ENCODE data around the gene CYP11A1.
"Not testable (repeated sequence)": the region's sequence is repeated elsewhere in the genome, so short reads cannot be mapped to it uniquely, and the experiment has no call there.

Gene CYP11A1

DNA sequence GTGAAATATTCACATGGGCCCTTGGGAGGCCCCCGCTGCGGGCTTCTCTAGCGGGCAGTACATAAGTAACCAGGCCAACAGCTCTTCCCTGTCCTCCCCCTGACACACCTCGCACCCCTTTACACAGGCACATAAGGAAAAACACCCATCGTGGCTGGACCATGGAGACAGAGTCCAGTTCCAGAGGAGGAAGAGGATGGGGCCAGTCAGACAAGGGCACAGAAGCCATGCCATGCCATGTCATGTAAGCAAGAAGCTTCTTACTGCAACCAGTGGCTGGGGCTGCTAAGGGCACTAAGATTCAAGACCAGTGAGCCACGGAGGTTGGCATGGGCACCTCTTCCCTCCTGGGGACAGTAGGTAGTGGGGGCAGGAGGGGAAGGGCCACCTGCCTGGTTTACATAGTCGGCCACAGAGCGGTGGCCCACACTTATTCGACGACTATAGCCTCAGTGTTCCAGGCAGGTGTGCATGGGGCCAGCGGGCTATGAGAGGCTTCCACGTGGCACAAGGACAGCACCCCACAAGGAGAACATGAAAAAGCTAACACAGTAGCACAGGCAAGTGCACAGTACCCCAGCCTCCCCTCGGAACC, 5.7 kb upstream of the CYP11A1 start:
- no peak for DNase-seq

DNA sequence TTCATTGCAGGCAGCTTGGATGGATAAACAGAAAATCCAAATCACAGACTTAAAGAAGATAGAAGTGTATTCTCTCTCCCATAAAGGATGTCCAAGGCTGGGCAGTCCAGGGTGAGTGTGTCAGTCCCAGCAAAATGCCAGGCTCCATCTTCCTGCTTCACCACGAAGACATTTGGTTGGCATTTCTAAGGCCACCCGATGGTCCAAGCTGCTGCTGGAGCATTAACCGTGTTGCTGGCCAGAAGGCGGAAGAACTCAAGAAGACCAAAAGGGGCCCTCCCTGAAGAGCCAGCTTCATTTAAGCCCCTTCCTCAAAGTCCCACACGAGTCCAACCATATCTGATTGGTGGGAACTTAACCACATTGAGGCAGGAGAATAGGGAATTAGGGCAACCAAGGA, 3.0 kb upstream of the CYP11A1 start:
- no peak for DNase-seq

DNA sequence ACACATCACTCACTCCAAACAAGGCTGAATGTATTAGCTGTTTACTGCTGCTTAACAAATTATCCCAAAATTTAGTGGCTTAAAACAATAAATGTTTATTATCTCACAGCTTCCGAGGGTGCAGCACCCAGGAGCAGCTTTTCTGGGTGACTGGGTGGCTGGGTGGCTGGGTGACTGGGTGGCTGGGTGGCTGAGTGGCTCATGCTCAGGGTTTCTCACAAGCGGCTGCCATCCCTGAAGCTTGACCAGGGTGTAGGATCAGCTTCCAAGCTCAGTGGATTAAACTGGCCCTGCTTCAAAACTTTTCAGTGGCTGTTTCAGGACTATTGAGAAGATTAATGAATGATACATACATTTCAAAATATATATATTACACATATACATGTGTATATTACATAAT, 2.3 kb upstream of the CYP11A1 start:
- DNase-seq = no peak

DNA sequence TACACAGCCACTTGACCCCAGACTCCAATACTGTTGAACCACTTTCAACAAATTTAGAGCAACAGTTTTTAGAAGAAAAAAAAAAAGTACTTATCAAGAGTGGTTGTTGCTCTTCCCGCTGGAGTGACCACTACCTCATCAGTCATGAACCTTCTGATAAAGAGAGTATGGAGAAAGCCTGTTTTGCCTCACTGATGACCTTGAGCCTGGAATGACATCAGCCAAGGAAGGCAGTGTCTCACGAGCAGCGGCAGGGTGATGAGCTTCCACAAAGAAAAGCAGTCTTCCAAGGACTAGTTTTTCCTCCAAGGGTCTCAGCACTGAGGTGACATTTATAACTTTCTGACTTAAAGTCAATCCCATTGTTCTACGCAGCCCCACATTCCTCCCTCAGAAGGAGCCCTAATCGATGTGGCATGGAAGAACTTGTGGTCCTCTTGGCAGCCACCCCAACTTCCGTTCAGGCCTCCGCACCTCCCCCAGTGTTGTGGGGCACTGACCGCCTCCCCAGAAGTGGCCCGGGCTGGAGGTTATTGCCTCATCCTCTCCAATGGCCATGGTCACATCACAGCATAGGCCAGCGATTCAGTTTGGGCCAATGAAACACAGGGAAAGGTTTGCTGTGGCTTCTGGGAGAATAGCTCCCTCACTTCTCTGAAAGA, 1.8 kb upstream of the CYP11A1 start:
- no peak for DNase-seq

DNA sequence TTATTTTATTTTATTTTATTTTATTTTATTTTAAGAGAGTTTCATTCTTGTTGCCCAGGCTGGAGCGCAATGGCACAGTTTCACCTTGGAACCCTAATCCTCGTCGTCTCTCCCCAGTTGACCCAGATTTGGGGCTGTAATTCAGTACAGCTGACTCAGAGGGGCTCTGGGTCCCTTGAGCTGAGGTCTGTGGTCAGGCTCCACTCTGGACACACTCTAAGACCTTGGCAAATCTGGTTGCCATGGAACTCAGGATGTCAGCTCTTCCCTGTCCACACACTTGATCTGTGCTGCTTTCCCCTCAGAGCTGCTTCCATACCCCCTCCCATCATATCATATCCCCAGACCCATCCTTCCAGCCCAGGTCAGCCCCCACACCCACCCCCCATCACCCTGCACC, 675 bp upstream of the CYP11A1 start:
- no peak for DNase-seq

DNA sequence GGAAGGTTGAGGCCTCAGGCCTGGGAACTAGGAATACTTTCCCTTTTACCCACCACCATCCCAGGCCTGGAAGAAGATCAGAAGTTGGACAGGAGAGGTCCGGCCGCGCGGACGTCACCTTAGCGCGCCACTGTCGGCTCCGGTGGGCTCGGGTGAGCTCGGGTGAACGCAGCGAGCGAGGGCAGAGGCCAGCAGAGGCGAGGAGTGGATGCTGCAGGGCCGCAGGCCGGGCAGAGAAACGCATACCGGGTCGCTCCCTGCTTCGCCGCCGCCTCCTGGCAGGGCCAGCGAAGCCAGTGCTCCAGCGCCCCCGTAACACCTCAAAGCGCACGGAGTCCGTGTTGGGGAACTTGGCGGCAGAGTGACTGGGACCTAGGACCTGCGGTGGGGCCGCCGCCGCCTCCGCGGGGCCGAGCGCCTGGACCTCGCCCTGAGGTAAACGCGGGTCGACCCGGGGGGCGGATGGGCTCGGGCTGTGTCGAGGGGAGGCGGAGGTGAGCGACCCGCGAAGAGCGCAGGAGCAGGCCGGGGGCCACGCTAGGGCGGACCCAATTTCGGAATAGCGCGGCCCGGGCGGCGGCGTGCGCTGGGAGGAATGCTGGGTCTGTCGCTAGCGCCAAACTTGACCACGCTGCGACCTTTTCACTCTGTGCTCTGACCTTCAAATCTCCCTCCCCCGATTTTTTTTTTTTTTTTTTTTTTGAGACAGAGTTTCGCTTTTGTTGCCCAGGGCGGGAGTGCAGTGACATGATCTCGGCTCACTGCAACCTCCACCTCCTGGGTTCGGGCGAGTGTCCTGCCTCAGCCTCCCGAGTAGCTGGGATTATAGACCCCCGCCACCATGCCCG, 1.6 kb downstream of the CYP11A1 start:
- peak; percentile 89 for DNase-seq

DNA sequence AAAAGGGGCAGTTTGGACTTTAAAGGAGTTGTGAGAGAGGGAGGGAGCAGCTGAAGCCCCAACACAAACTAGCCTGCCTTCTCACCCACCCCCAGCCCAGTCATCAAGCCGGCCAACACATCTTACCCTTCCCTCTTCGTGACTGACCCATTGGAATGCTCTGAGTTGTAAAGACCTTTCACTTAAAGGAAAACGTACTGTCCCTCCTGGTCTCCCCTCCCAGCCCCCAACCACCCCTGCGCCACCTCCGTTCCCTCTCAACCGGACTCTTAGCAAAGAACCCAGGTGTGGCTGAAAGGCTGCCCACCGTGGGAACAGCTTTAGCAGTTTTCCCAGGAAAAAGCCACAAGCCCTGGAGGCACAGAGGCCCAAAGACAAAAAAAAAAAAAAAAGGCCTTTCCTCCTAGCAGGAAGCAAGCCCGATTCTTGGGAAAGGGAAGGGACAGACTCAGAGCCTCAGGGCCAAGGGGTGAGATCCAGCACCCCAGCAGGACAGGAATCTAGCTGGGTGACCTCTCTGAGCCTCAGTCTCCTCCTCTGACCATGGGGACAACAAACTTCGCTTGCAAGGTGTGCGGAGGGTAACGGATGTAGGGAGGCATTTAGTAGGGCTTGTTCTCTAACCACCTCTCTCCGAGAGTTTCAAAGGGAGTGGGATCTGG, 2.4 kb downstream of the CYP11A1 start:
- DNase-seq = peak; percentile 77

DNA sequence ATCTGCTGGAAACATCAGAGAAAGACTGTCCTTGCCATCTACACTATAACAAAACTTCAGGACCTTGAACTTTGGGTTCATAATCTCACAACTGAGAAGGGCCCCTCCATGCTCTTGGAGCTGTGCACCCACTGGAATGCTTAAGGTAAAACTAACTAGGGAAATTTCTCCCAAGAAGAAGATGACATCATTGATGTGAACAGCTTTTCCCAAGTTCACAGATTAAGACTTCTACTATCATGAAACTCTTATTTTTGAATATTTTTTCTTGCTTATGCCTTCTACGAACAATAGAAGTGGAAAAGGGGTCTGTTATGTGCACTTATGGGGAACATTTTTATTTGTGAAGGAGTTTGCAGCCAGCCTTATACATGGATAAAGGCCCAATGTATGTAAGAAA, 5.0 kb downstream of the CYP11A1 start:
- DNase-seq = no peak

DNA sequence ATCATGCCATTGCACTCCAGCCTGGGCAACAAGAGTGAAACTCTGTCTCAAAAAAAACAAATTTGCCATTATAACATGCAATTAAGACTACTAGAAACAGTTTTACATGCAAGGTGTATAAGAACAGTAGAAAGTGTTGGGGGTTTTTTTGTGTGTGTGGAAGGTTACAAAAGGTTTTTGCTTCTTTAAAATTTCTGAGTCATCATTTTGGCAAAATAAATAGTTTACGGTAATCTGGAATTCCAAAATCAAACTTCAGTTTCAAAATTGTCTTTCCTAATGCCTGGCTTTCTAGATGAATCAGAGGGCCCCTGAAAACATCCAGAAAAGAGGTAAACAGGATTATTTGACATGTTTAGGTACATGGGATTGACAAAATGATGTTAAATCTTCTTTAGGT, 6.6 kb downstream of the CYP11A1 start:
- not testable (repeated sequence) for DNase-seq

DNA sequence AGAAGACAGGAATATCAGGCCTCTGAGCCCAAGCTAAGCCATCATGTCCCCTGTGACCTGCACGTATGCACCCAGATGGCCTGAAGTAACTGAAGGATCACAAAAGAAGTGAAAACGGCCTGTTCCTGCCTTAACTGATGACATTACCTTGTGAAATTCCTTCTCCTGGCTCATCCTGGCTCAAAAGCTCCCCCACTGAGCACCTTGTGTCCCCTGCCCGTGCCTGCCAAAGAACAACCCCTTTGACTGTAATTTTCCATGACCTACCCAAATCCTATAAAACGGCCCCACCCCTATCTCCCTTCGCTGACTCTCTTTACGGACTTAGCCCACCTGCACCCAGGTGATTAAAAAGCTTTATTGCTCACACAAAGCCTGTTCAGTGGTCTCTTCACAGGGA, 8.1 kb downstream of the CYP11A1 start:
- DNase-seq = not testable (repeated sequence)

DNA sequence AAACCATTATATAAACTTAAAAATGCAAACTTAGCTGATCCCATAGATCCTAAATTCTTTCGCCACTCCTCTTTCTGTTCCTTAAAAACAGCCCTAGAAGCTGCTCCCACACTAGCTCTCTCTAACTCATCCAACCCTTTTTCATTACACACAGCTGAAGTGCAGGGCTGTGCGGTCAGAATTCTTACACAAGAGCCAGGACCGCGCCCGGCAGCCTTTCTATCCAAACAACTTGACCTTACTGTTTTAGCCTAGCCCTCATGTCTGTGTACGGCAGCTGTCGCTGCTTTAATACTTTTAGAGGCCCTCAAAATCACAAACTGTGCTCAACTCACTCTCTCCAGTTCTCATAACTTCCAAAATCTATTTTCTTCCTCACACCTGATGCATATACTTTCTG, 9.9 kb downstream of the CYP11A1 start:
- not testable (repeated sequence) for DNase-seq

DNA sequence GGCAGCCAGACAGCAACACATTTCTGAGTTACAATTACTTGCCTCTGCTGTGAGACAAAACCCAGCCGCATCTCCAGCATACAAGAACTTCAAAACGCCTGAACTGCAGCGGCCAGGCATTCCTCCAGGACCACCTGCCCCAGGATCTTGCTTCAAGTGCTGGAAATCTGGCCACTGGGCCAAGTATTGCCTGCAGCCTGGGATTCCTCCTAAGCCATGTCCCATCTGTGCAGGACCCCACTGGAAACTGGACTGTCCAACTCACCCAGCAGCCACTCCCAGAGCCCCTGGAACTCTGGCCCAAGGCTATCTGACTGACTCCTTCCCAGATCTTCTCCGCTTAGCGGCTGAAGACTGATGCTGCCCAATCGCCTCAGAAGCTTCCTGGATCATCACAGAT, 11.4 kb downstream of the CYP11A1 start:
- DNase-seq = not testable (repeated sequence)

DNA sequence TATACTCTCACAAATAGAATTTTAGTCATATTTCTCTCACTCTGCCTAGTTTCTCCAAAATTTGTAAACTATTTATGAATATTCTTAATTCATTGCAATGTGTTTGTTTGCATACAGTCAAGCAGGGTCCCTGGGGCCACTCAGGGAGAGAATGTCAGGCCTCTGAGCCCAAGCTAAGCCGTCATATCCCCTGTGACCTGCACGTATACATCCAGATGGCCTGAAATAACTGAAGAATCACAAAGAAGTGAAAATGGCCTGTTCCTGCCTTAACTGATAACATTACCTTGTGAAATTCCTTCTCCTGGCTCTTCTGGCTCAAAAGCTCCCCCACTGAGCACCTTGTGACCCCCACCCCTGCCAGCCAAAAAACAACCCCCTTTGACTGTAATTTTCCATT, 13.5 kb downstream of the CYP11A1 start:
- not testable (repeated sequence) for DNase-seq

DNA sequence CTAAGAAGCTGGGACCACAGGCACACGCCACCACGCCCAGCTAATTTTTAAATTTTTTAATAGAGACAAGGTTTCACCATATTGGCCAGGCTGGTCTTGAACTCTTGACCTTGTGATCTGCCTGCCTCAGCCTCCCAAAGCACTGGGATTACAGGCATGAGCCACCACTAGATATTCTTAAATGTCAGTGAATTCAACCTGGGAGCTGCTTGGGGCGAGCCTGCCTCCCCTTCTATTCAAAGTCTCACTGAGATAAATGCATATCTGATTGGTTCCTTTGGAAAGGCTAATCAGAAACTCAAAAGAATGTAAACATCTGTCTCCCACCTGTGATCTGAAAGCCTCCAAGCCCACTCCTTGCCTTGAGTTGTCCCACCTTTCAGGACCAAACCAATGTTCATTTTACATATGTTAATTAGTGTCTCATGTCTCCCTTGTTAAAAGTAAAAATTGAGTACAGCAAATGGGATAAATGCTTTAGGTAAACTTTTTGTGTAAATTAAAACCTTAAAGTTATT, 15.0 kb downstream of the CYP11A1 start:
- no peak for DNase-seq

DNA sequence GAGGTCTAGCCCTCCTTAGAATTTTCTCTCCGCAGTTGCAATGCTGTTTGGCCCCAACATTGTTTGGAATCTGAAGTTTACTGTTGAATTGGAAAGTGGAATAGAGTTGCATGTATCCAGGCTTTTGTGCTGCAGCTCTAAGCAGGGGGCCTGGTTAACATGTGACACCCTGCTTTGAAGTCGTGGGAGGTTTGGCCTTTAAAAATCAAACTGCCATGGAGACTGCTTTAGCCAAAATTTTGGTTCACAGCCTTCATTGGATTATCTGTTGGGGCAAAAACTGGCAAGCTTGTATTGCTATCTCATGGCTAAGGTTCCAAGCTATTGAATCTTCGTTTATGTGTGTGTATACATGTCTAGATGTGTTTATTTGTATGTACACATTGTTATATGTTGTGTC, 15.8 kb downstream of the CYP11A1 start:
- no peak for DNase-seq

DNA sequence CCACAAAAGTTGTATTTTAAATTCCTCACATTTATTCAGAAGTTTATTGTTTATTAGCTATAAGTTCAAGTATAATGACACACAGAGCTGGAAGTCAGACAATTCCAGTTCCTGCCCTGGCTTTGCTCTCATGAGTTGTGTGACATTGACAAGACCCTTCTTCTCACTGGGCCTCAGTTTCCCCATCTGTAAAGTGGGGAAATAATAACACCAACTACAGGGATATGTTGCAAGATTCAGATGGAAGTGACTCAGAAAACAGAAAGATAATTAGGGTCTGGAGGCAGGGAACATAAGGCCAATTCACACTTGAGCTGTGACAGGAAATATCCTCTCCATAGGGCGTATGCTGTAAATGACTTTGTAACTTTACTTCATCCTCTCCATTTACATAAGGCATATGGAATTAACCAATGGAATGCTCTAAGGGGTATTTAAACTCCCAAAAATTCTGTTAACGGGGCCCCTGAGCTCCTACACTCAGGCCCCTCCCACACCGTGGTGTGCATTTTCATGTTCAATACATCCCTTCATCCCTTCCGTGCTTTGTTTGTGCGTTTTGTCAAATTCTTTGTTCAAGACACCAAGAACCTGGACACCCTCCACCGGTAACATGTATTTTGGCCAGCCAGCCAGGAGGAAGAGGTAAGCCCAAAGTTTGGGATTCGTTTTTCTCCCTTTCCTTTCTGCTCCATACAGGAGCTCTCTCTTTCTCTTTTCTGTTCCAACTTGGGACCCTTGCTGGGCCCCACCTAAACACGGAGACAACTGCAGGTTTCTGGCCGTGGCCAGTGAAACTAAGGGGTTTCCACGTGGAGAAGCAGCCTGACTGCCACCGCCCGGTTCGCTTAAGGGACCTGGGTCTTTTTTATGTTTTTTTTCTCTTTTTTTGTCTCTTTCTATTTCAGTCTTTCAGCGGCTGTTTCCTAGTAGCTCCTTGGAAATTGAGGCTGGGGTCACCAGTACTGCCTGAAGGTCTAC, 16.9 kb downstream of the CYP11A1 start:
- DNase-seq = no peak

DNA sequence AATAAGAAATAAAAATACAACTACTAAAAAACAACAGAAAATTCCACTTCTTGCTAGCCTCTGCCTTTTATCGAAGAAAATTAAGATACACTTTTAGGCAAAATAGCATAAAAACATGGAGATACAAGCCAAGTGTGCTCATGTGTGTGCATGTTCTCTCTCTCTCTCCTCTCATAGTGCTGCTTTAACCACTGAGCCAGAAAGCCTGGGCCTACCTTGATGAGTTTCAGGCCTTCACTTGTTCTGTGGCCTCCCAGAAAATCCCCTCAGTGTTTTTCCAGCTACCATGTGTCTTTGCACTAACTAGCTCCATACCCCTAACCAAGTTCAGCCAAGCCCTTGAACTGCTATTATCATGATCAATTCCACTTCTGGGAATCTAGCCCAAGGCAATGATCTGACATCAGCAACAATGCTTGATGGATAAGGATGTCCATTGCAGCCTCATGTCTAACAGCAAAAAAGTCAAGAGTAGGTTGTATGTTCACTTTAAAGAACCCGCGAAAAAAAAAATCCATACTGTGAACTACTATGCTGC, 18.1 kb downstream of the CYP11A1 start:
- no peak for DNase-seq

DNA sequence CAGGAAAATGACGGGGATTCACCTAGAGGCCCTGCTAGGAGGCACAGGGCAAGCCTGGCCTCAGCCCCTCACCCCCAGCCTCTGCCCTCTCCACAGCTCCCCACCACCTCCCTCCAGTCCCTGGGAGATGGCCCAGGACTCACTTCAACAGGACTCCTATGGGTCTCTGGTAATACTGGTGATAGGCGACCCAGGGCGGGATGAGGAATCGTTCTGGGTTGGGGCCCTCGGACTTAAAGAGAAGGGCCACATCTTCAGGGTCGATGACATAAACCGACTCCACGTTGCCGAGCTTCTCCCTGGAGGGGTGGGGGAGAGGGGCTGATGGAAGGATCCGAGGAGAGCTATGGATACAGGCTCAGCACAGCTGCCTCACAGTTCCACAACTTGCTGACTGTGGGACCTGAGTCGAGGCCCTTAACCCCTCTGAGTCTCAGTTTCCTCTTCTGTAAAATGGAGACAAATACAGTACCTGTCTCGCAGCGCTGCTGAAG, 19.6 kb downstream of the CYP11A1 start:
- DNase-seq = no peak

DNA sequence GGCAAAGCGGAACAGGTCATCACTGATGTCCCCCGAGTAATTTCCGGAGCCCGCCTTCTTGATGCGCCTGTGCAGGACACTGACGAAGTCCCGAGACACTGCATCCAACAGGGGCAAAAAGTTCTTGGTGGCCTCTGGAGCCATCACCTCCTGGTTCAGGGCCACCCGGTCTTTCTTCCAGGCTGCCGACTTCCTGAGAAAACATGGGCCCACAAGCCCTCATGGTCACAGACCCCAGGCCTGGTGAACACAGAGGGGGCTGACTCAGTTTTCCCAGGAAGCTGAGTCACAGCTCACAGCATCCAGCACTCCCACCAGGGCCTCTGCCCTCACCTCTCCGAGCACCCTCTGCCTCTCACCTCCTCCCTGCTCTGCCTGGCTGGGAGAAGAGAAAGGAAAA, 22.4 kb downstream of the CYP11A1 start:
- peak; percentile 76 for DNase-seq

DNA sequence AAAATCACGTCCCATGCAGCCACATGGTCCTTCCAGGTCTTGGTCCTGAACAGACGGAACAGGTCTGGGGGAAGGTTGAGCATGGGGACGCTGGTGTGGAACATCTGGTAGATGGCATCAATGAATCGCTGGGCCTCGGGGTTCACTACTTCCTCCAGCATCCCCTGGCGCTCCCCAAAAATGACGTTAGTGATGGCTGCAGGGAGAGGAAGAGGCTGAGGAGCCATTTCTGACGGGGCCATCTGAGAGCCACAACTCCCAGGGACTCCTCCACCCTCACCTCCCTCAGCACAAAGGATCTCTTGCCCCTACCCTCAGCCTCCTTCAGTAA, 23.7 kb downstream of the CYP11A1 start:
- no peak for DNase-seq

DNA sequence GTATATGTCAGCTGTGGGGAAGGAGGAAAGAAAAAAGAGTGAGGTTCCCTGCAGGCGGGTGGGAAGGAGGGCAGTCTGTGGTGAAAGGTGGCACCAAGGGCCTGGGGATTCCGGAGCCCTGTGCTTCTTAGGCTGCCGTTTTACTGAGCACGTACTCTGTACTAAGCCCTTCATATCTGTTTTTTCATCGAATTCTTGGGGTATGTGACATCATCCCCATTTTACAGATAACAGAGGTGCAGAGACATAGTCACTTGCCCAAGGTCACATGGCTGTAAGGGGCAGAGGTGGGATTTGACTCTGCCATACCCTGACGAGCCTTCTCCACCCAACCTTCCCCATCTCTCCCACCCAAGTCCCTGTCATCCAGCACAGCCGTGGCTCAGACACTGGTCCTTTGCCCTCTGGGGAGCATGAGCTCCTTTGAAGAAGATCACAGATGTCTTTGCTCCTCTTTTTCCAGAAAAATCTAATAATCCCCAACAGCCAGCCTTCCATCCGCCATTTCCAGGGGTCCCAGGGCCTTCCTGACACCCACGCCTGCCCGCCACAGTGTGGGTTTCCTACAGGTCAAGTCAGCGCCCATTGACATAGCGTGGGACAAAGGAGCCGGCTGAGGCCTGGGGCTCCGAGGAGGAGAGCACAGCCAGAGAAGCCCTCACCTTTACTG, 24.2 kb downstream of the CYP11A1 start:
- DNase-seq = no peak

Data from islet precursor cell (in vitro differentiated cells).